Right atrium auricular region (tissue), 2 donors: ENCODE results near the gene TRMU. TPM values are rescaled to one million over a fixed set of nuclear protein-coding genes. Genes with fewer than 3 reads are reported as not detected.

Experiments used
- DNase-seq: peaks from one replicate; pipeline ENCODE4 v3.0.0-alpha.2; 2019; ENCODE audit warnings: low spot score
- H3K27ac ChIP-seq, 2 donors: fragments of 200-600 bp; sonication (generic); 1 replicate in 1 of 2; 2 replicates in 1 of 2; pipeline ENCODE4 v1.5.1; 2016 to 2019
- H3K27me3 ChIP-seq, 2 donors: fragments of 200-600 bp; sonication (generic); one replicate each; pipeline versions ENCODE4 v1.5.1 to v1.6.0; 2017 to 2019
- H3K36me3 ChIP-seq: fragments of 200-600 bp; sonication (generic); one replicate; pipeline ENCODE4 v1.5.1; 2016
- H3K4me1 ChIP-seq, 2 donors: fragments of 200-600 bp; sonication (generic); one replicate each; pipeline versions ENCODE4 v1.5.1 to v1.6.0; 2017 to 2019
- H3K4me3 ChIP-seq, 2 donors: fragments of 200-600 bp; sonication (generic); 1 replicate in 1 of 2; 2 replicates in 1 of 2; pipeline ENCODE4 v1.5.1; 2017 to 2019; ENCODE audit warnings: mild to moderate bottlenecking in 1 of 2, moderate library complexity in 1 of 2
- H3K9me3 ChIP-seq, 2 donors: fragments of 200-600 bp; sonication (generic); one replicate each; pipeline ENCODE4 v1.5.1; 2019
- total RNA-seq, 2 donors: library from RNA; depleted of rRNA; stranded (reverse); fragments of >200 nt; gene quantifications; one replicate each; pipeline ENCODE4 v1.1.0, GENCODE V29; 2016
- TF ChIP-seq, protein P1 (sequence below), 2 donors: fragments of 200-600 bp; sonication (generic); IDR thresholded peaks; one replicate each; pipeline ENCODE4 v1.5.1; 2019; ENCODE audit warnings: antibody characterized with exemption in 2 of 2

The TRMU gene
- total RNA-seq, 2 donors from 2014 or later = 22.2 to 22.4 TPM

GRCh38 chr22:46349681-46350080, 14.2 kb downstream of the TRMU start:
- no peak for DNase-seq
- Histone ChIP-seq H3K4me1 (peaks cover 0 to 68% of the 10 kb centered on the region in 2 donors), H3K27ac (peak overlapping the region; percentile 84 to 94), H3K9me3 (no peaks in the 10 kb centered on the region), H3K4me3 (no peak overlapping the region), H3K36me3 (peaks cover 80% of the 10 kb centered on the region), H3K27me3 (no peaks in the 10 kb centered on the region)
- TF ChIP-seq, protein P1, sequence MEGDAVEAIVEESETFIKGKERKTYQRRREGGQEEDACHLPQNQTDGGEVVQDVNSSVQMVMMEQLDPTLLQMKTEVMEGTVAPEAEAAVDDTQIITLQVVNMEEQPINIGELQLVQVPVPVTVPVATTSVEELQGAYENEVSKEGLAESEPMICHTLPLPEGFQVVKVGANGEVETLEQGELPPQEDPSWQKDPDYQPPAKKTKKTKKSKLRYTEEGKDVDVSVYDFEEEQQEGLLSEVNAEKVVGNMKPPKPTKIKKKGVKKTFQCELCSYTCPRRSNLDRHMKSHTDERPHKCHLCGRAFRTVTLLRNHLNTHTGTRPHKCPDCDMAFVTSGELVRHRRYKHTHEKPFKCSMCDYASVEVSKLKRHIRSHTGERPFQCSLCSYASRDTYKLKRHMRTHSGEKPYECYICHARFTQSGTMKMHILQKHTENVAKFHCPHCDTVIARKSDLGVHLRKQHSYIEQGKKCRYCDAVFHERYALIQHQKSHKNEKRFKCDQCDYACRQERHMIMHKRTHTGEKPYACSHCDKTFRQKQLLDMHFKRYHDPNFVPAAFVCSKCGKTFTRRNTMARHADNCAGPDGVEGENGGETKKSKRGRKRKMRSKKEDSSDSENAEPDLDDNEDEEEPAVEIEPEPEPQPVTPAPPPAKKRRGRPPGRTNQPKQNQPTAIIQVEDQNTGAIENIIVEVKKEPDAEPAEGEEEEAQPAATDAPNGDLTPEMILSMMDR (IDR thresholded peaks at IDR 0.05) = no peak

GRCh38 chr22:46350121-46350520, 14.6 kb downstream of the TRMU start:
- no peak overlapping the region for H3K4me3 ChIP-seq
- peaks cover 0 to 68% of the 10 kb centered on the region in 2 donors for H3K4me1 ChIP-seq
- H3K36me3 ChIP-seq = peaks cover 80% of the 10 kb centered on the region
- no peaks in the 10 kb centered on the region for H3K9me3 ChIP-seq
- TF ChIP-seq, protein P1 (IDR thresholded peaks at IDR 0.05) = no peak
- no peak for DNase-seq
- no peaks in the 10 kb centered on the region for H3K27me3 ChIP-seq
- peak overlapping the region; percentile 84 to 94 for H3K27ac ChIP-seq

- DNase-seq = no peak
- TF ChIP-seq, protein P1 (IDR thresholded peaks at IDR 0.05) = no peak
- no peak overlapping the region for H3K4me3 ChIP-seq
- peaks cover 80% of the 10 kb centered on the region for H3K36me3 ChIP-seq
- peak overlapping the region in 1 of 2 donors; percentile 84 for H3K27ac ChIP-seq
- no peaks in the 10 kb centered on the region for H3K27me3 ChIP-seq
- H3K9me3 ChIP-seq = no peaks in the 10 kb centered on the region
- peaks cover 0 to 67% of the 10 kb centered on the region in 2 donors for H3K4me1 ChIP-seq
Measured at GRCh38 chr22:46350646-46351045, 15.1 kb downstream of the TRMU start.

DNA sequence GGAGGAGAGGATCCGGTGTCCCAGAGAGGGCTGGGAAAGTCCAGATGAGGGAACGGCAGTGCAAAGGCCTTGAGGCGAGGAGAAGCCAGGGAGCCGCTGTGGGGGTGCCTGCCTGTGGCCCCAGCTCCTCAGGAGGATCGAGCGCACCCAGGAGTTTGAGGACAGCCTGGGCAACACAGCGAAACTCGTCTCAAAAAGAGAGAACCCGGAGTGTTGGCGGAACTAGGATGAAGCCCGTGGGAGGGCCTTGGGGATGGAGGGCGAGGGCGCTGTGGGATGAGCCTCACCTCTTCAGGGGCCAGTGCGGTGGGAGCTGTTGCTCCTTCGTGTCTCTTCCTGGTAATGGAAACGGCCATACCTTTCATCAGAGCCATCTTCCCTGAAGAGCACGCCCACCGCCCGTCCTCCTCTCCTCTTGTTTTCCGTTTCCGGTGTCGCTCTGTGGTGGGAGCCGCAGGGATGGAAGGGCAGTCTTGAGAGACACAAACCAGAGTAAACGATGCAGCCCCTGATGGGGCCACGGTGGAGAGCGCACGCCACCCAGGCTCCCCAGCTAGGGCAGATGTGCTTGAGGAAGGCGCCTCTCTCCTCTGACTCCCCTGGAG, 15.7 kb downstream of the TRMU start:
- Histone ChIP-seq H3K27me3 (no peaks in the 10 kb centered on the region), H3K4me1 (peaks cover 0 to 62% of the 10 kb centered on the region in 2 donors), H3K9me3 (no peaks in the 10 kb centered on the region), H3K4me3 (no peak overlapping the region), H3K36me3 (peaks cover 83% of the 10 kb centered on the region), H3K27ac (peak overlapping the region in 1 of 2 donors; percentile 84)
- no peak for DNase-seq
- TF ChIP-seq, protein P1 (IDR thresholded peaks at IDR 0.05) = no peak

DNA sequence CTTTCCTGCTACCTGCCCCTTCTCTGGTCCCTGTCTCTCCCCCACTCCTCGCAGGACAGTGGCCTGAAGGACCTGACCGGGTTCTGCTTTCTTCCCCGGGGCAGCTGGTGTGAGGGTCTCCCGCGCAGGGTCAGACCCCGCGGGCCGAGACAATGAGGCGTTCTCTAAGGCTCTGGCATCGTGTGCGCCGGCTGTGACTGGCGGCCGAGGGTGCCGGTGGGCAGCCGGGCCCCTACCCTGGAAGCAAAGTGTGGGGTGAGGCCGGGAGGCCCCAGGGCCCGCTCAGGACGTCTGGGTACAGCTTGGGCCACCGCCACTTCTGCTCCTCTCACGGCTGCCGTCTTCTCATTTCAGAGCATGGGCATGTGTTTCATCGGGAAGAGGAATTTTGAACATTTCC, 16.3 kb downstream of the TRMU start:
- no peak for DNase-seq
- peak overlapping the region; percentile 84 to 87 for H3K27ac ChIP-seq
- H3K4me3 ChIP-seq = no peak overlapping the region
- TF ChIP-seq, protein P1 (IDR thresholded peaks at IDR 0.05) = no peak
- H3K36me3 ChIP-seq = peaks cover 83% of the 10 kb centered on the region
- no peaks in the 10 kb centered on the region for H3K9me3 ChIP-seq
- no peaks in the 10 kb centered on the region for H3K27me3 ChIP-seq
- peaks cover 0 to 60% of the 10 kb centered on the region in 2 donors for H3K4me1 ChIP-seq

DNA sequence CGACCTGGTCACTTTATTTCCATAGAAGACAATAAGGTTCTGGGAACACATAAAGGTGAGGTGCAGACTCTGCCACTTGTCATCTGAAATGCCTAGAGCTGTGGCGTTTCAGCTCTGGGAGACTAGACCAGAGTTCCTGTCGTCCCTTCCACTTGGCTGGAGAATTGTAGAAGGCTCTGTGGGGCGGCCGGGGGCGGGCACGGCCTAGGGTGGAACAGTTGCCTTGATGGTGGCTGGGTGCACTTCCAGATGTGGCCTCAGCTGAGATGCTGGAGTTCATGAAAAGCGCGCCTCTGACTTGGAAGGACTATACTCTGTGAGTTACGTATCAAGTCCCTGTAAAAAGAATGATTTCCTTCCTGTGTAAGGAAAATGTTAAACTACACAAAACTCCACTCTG, 16.8 kb downstream of the TRMU start:
- H3K4me3 ChIP-seq = no peak overlapping the region
- no peaks in the 10 kb centered on the region for H3K27me3 ChIP-seq
- peaks cover 0 to 56% of the 10 kb centered on the region in 2 donors for H3K4me1 ChIP-seq
- peaks cover 83% of the 10 kb centered on the region for H3K36me3 ChIP-seq
- H3K27ac ChIP-seq = peak overlapping the region; percentile 84 to 87
- no peak for DNase-seq
- TF ChIP-seq, protein P1 (IDR thresholded peaks at IDR 0.05) = no peak
- no peaks in the 10 kb centered on the region for H3K9me3 ChIP-seq
